Measurements from ENCODE around the gene PDF. TPM values are rescaled to one million over a fixed set of nuclear protein-coding genes. Genes with fewer than 3 reads are reported as not detected.

PDF gene
- total and polyA plus RNA-seq, 2 donors (not counting 3 experiments of a cell fraction or from before 2014, with no cell fraction given): 13.1 to 16.7 TPM

- peak within 1 kb of the TSS; percentile 87 for H3K4me2 ChIP-seq (ENCODE audit: insufficient read depth, low read length)
- H3K36me3 ChIP-seq (ENCODE audit: control insufficient read depth in 2 of 2, extremely low read depth in 1 of 2, insufficient read depth in 2 of 2, low read length in 2 of 2): peaks cover 10 to 22% of the 10 kb centered on the region in 2 experiments
- TF ChIP-seq, protein P1, sequence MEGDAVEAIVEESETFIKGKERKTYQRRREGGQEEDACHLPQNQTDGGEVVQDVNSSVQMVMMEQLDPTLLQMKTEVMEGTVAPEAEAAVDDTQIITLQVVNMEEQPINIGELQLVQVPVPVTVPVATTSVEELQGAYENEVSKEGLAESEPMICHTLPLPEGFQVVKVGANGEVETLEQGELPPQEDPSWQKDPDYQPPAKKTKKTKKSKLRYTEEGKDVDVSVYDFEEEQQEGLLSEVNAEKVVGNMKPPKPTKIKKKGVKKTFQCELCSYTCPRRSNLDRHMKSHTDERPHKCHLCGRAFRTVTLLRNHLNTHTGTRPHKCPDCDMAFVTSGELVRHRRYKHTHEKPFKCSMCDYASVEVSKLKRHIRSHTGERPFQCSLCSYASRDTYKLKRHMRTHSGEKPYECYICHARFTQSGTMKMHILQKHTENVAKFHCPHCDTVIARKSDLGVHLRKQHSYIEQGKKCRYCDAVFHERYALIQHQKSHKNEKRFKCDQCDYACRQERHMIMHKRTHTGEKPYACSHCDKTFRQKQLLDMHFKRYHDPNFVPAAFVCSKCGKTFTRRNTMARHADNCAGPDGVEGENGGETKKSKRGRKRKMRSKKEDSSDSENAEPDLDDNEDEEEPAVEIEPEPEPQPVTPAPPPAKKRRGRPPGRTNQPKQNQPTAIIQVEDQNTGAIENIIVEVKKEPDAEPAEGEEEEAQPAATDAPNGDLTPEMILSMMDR (IDR thresholded peaks at IDR 0.05; ENCODE audit: extremely low read depth in 1 of 2, insufficient read depth in 1 of 2, low read depth in 1 of 2, low read length in 2 of 2): peak; percentile 82 to 87
- TF ChIP-seq FOS (IDR thresholded peaks at IDR 0.05; ENCODE audit: borderline replicate concordance, insufficient read depth, low read length) (no peak), POLR2A (IDR thresholded peaks at IDR 0.05; ENCODE audit: low read depth, low read length) (peak; percentile 94), EZH2 (IDR thresholded peaks at IDR 0.05; ENCODE audit: borderline replicate concordance, low read depth, low read length, severe bottlenecking) (no peak), MYC (IDR thresholded peaks at IDR 0.05; ENCODE audit: low read depth, low read length) (peak; percentile 76), JUN (IDR thresholded peaks at IDR 0.05; ENCODE audit: borderline replicate concordance, insufficient read depth, insufficient read length, low read depth) (peak; percentile 21), MAX (IDR thresholded peaks at IDR 0.05; ENCODE audit: insufficient read depth, insufficient read length) (peak; percentile 54), POLR2AphosphoS5 (IDR thresholded peaks at IDR 0.05; ENCODE audit: insufficient read depth, low read depth, low read length) (peak; percentile 96), GATA2 (IDR thresholded peaks at IDR 0.05; ENCODE audit: insufficient read depth, insufficient read length, low read depth, low read length) (no peak)
- H3K4me3 ChIP-seq (replicated peaks in 1 of 3; ENCODE audit: insufficient read depth in 1 of 3, low read depth in 1 of 3, low read length in 3 of 3): peak within 1 kb of the TSS; percentile 55 to 81 (median 75)
- no peaks in the 10 kb centered on the region for H3K27me3 ChIP-seq (ENCODE audit: control insufficient read depth in 2 of 2, insufficient read depth in 2 of 2, low read length in 2 of 2)
- H3K27ac ChIP-seq (ENCODE audit: insufficient read depth, low read depth, low read length): peak within 1 kb of the TSS; percentile 86
- peak within 1 kb of the TSS; percentile 90 for H3K9ac ChIP-seq (replicated peaks; ENCODE audit: extremely low read depth, insufficient read depth, low read length)
- DNase-seq (ENCODE audit: low read depth, low spot score) (peak; percentile 96), FAIRE-seq (peak; percentile 95)
- BruUV-seq (replicated peaks): no TSS peak
- peak within 1 kb of the TSS; percentile 82 for H2AFZ ChIP-seq (ENCODE audit: low read depth, low read length)
- intact Hi-C loops (cut with micrococcal nuclease): loop anchor here (1.0 kb wide), 3 partner anchors 9 to 46 kb away; partner anchors contain the start of genes PDF and VPS4A
- H3K9me1 ChIP-seq (replicated peaks; ENCODE audit: control insufficient read depth, extremely low read depth, insufficient read depth, low read length): no peaks in the 10 kb centered on the region
- peaks cover 16% of the 10 kb centered on the region for H3K4me1 ChIP-seq (ENCODE audit: control insufficient read depth, extremely low read depth, insufficient read depth, low read length)
- no peaks in the 10 kb centered on the region for H3K9me3 ChIP-seq (replicated peaks; ENCODE audit: control insufficient read depth, insufficient read depth, low read length)
- ChIA-PET CTCF (interaction anchor here (1.0 to 1.2 kb wide), 3 partner anchors 10 to 415 kb away, joined by 5 read pairs; partner anchors contain the start of gene NOB1), POLR2A (interaction anchor here (1.3 kb wide), 1 partner anchor 9 kb away, joined by 3 read pairs; the partner anchor contains the start of gene PDF)
- dilution Hi-C loops (cut with MboI; ENCODE audit: extremely low pct_ligation_motif_present, low sequenced_read_pairs): no loop called here
- H3K79me2 ChIP-seq (ENCODE audit: control insufficient read depth, insufficient read depth, low read length): peaks cover 29% of the 10 kb centered on the region
- H4K20me1 ChIP-seq (replicated peaks; ENCODE audit: control insufficient read depth, extremely low read depth, insufficient read depth, low read length): no peaks in the 10 kb centered on the region
These were observed 9.1 kb upstream of the PDF start, which contains the start of the genes COG8 and NIP7 for GRCh38 chr16:69339289-69340094. Gene COG8, minus strand, starts transcription at chr16:69339564. Its CDS starts 12 bp downstream, at chr16:69339552. Gene NIP7, plus strand, starts transcription at chr16:69339772. Its CDS starts 58 bp downstream, at chr16:69339830.
